ENCODE measurements around the gene CDH23. TPM values are rescaled to one million over a fixed set of nuclear protein-coding genes. Genes with fewer than 3 reads are reported as not detected.

The CDH23 gene
- total and polyA plus RNA-seq, 2 of the 8 experiments (the other 6 are each of a cell fraction or from before 2014, with no cell fraction given), result 1.9 to 4.9 TPM

- TF ChIP-seq EP300 (IDR thresholded peaks at IDR 0.05; ENCODE audit: borderline replicate concordance in 1 of 2, low read depth in 2 of 2, low read length in 2 of 2), result no peak
- no peak for TF ChIP-seq SIX5 (IDR thresholded peaks at IDR 0.05; ENCODE audit: low read depth, low read length)
- TF ChIP-seq HDAC6 (IDR thresholded peaks at IDR 0.05; ENCODE audit: low read depth, low read length), result no peak
- TF ChIP-seq TBP (IDR thresholded peaks at IDR 0.05; ENCODE audit: low read depth, low read length), result no peak
- TF ChIP-seq MAFK (IDR thresholded peaks at IDR 0.05; ENCODE audit: low read depth, low read length), result no peak
- no peak for TF ChIP-seq GABPA (IDR thresholded peaks at IDR 0.05; ENCODE audit: borderline replicate concordance, insufficient read depth, low read length)
- TF ChIP-seq KDM1A (IDR thresholded peaks at IDR 0.05; ENCODE audit: borderline replicate concordance, low read length), result no peak
Measured at GRCh38 chr10:71835671-71836595, 439.2 kb downstream of the CDH23 start (continued).
